ENCODE data around the gene P2RY2.

- TF ChIP-seq CTCF (IDR thresholded peaks at IDR 0.05): no peak
- no peak for TF ChIP-seq POLR2A (IDR thresholded peaks at IDR 0.05)
These were observed 23.5 kb upstream of the P2RY2 start for GRCh38 chr11:73194593-73194992.

Data from tibial nerve (tissue), 3 donors.